Gastroesophageal sphincter (tissue), 3 donors: ENCODE results near the gene TPRG1L.

Experiments
- CTCF ChIP-seq, 4 experiments: fragments of 200-600 bp in 2 of 4; fragments of 450-650 bp in 2 of 4; sonication (generic) in 1 of 4; IDR thresholded peaks; one replicate each; pipeline ENCODE4 v1.5.1; 2017 to 2019; ENCODE audit warnings: antibody characterized with exemption in 4 of 4, mild to moderate bottlenecking in 2 of 4, moderate library complexity in 2 of 4
- EP300 ChIP-seq: sonication (generic); formaldehyde crosslinking; IDR thresholded peaks from one replicate; pipeline ENCODE4 v1.6.1; 2017; ENCODE audit warnings: antibody characterized with exemption, mild to moderate bottlenecking
- POLR2A ChIP-seq, 2 donors: fragments of 450-650 bp; IDR thresholded peaks; one replicate each; pipeline ENCODE4 v1.6.1; 2017; ENCODE audit warnings: antibody characterized with exemption in 2 of 2, mild to moderate bottlenecking in 2 of 2, moderate library complexity in 1 of 2

DNA sequence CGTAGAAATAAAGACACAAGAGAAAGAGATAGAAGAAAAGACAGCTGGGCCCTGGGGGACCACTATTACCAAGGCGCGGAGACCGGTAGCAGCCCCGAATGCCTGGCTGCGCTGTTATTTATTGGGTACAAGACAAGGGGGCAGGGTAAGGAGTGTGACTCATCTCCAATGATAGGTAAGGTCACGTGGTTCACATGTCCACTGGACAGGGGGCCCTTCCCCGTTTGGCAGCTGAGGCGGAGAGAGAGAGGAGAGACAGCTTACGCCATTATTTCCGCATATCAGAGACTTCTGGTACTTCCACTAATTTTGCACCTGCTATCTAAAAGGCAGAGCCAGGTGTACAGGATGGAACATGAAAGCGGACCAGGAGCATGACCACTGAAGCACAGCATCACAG lies 4.1 kb upstream of the TPRG1L start:
- no peak for TF ChIP-seq CTCF (IDR thresholded peaks at IDR 0.05)
- no peak for TF ChIP-seq EP300
- no peak for TF ChIP-seq POLR2A (IDR thresholded peaks at IDR 0.05)
